ENCODE data around the gene NTM. TPM values are rescaled to one million over a fixed set of nuclear protein-coding genes. Genes with fewer than 3 reads are reported as not detected.

The NTM gene
- total and polyA plus RNA-seq, 2 experiments from 2014 or later, result 2.2 to 4.9 TPM

GRCh38 chr11:131690362-131690761 is 319.9 kb downstream of the NTM start:
- no peaks in the 10 kb centered on the region for H3K4me1 ChIP-seq (ENCODE audit: insufficient read depth)
- DNase-seq (ENCODE audit: low spot score), result no peak
- TF ChIP-seq EZH2phosphoT487 (IDR thresholded peaks at IDR 0.05; ENCODE audit: low read depth, severe bottlenecking, unreplicated experiment) (no peak), EZH2 (IDR thresholded peaks at IDR 0.05; ENCODE audit: borderline replicate concordance) (no peak), CTCF (IDR thresholded peaks at IDR 0.05; ENCODE audit: poor library complexity) (no peak)
- H2AFZ ChIP-seq, result no peak overlapping the region
- no peaks in the 10 kb centered on the region for H3K36me3 ChIP-seq (replicated peaks; ENCODE audit: insufficient read depth, low read depth)
- no peaks in the 10 kb centered on the region for H4K20me1 ChIP-seq (ENCODE audit: insufficient read depth, poor library complexity, severe bottlenecking)
- no peaks in the 10 kb centered on the region for H3K9me2 ChIP-seq (replicated peaks; ENCODE audit: insufficient read depth)
- no peak overlapping the region for H3K4me3 ChIP-seq
- no peaks in the 10 kb centered on the region for H3K9me3 ChIP-seq (ENCODE audit: low read depth)
- WGBS (ENCODE audit: low lambda C conversion rate, missing lambda C conversion rate), result 98% methylated on average over 23 of the region's 23 CpGs
- H3K27me3 ChIP-seq, result peaks cover 35% of the 10 kb centered on the region
- no peak overlapping the region for H3K27ac ChIP-seq
- H3K4me2 ChIP-seq, result no peak overlapping the region
- no peaks in the 10 kb centered on the region for H3K79me2 ChIP-seq

- H3K27me3 ChIP-seq, result peaks cover 39% of the 10 kb centered on the region
- H3K27ac ChIP-seq, result no peak overlapping the region
- no peaks in the 10 kb centered on the region for H4K20me1 ChIP-seq (ENCODE audit: insufficient read depth, poor library complexity, severe bottlenecking)
- TF ChIP-seq EZH2 (IDR thresholded peaks at IDR 0.05; ENCODE audit: borderline replicate concordance) (no peak), CTCF (IDR thresholded peaks at IDR 0.05; ENCODE audit: poor library complexity) (no peak), EZH2phosphoT487 (IDR thresholded peaks at IDR 0.05; ENCODE audit: low read depth, severe bottlenecking, unreplicated experiment) (no peak)
- no peaks in the 10 kb centered on the region for H3K4me1 ChIP-seq (ENCODE audit: insufficient read depth)
- no peaks in the 10 kb centered on the region for H3K36me3 ChIP-seq (replicated peaks; ENCODE audit: insufficient read depth, low read depth)
- no peak for DNase-seq (ENCODE audit: low spot score)
- no peaks in the 10 kb centered on the region for H3K9me2 ChIP-seq (replicated peaks; ENCODE audit: insufficient read depth)
- H3K4me2 ChIP-seq, result no peak overlapping the region
- WGBS (ENCODE audit: low lambda C conversion rate, missing lambda C conversion rate), result 97% methylated on average over 16 of the region's 18 CpGs
- H3K9me3 ChIP-seq (ENCODE audit: low read depth), result no peaks in the 10 kb centered on the region
- H3K4me3 ChIP-seq, result no peak overlapping the region
- H2AFZ ChIP-seq, result no peak overlapping the region
- H3K79me2 ChIP-seq, result no peaks in the 10 kb centered on the region
Observed at GRCh38 chr11:131690776-131691175, 320.4 kb downstream of the NTM start.

GRCh38 chr11:131691181-131692041 is 321.0 kb downstream of the NTM start:
- H3K27ac ChIP-seq, result no peak overlapping the region
- H3K9me2 ChIP-seq (replicated peaks; ENCODE audit: insufficient read depth), result no peaks in the 10 kb centered on the region
- peak; percentile 61 for TF ChIP-seq CTCF (IDR thresholded peaks at IDR 0.05; ENCODE audit: poor library complexity)
- TF ChIP-seq EZH2phosphoT487 (IDR thresholded peaks at IDR 0.05; ENCODE audit: low read depth, severe bottlenecking, unreplicated experiment), result no peak
- no peak for TF ChIP-seq EZH2 (IDR thresholded peaks at IDR 0.05; ENCODE audit: borderline replicate concordance)
- H3K27me3 ChIP-seq, result peaks cover 40% of the 10 kb centered on the region
- no peaks in the 10 kb centered on the region for H3K9me3 ChIP-seq (ENCODE audit: low read depth)
- no peak overlapping the region for H3K4me3 ChIP-seq
- H3K4me1 ChIP-seq (ENCODE audit: insufficient read depth), result no peaks in the 10 kb centered on the region
- H4K20me1 ChIP-seq (ENCODE audit: insufficient read depth, poor library complexity, severe bottlenecking), result no peaks in the 10 kb centered on the region
- H3K36me3 ChIP-seq (replicated peaks; ENCODE audit: insufficient read depth, low read depth), result no peaks in the 10 kb centered on the region
- peak overlapping the region; percentile 38 for H3K4me2 ChIP-seq
- 60% methylated on average over 60 of the region's 65 CpGs for WGBS (ENCODE audit: low lambda C conversion rate, missing lambda C conversion rate)
- DNase-seq (ENCODE audit: low spot score), result peak; percentile 71
- no peak overlapping the region for H2AFZ ChIP-seq
- no peaks in the 10 kb centered on the region for H3K79me2 ChIP-seq

Data from hepatocyte (in vitro differentiated cells).